Endothelial cell of umbilical vein (primary cell): ENCODE results near the gene FANK1. TPM values are rescaled to one million over a fixed set of nuclear protein-coding genes. Genes with fewer than 3 reads are reported as not detected.
"Not testable (repeated sequence)": the region's sequence is repeated elsewhere in the genome, so short reads cannot be mapped to it uniquely, and the experiment has no call there.

Experiments
- BruUV-seq: library from RNA; stranded (reverse); fragments of 400-500 nt; replicated peaks from 2 replicates; lab custom pipeline; 2021; lab: Mats Ljungman, UMichigan
- CTCF ChIA-PET: fragments of 300-600, 350-600 bp; sonication (Branson Sonifier 250); formaldehyde crosslinking; loops from one replicate; lab custom pipeline; 2021; ENCODE audit warnings: antibody characterized with exemption, inconsistent platforms; lab: Charles Lee
- POLR2A ChIA-PET: fragments of 300-600, 350-600 bp; sonication (Branson Sonifier 250); formaldehyde crosslinking; loops from one replicate; lab custom pipeline; 2021; ENCODE audit warnings: antibody characterized with exemption, inconsistent platforms; lab: Charles Lee
- DNase-seq: peaks from one replicate; pipeline ENCODE4 v3.0.0-alpha.2; 2011; ENCODE audit warnings: low read depth, low spot score
- FAIRE-seq: peaks from 2 replicates; lab custom pipeline; 2011; peaks lifted over from hg19 to GRCh38; lab: Jason Lieb, UNC
- H2AFZ ChIP-seq: 2 replicates; pipeline ENCODE4 v1.6.0; 2012; ENCODE audit warnings: low read depth, low read length, control low read depth, inconsistent platforms
- H3K27ac ChIP-seq: 2 replicates; pipeline ENCODE4 v1.5.1; 2011; ENCODE audit warnings: low read depth, mild to moderate bottlenecking, control low read depth, low read length, moderate library complexity; ENCODE audit not compliant: insufficient read depth
- H3K27me3 ChIP-seq, 2 experiments: 2 replicates each; pipeline versions ENCODE4 v1.6.0 to v1.6.1; 2011; ENCODE audit warnings: low read length in 2 of 2, mixed read lengths in 1 of 2; ENCODE audit not compliant: control insufficient read depth in 2 of 2, insufficient read depth in 2 of 2
- H3K36me3 ChIP-seq, 2 experiments: 2 replicates in 1 of 2; 3 replicates in 1 of 2; pipeline ENCODE4 v1.5.1; 2011; ENCODE audit warnings: low read length in 2 of 2, mild to moderate bottlenecking in 1 of 2, moderate library complexity in 1 of 2; ENCODE audit not compliant: control insufficient read depth in 2 of 2, insufficient read depth in 2 of 2; ENCODE audit errors: extremely low read depth in 1 of 2
- H3K4me1 ChIP-seq: 3 replicates; pipeline ENCODE4 v1.5.1; 2011; ENCODE audit warnings: mild to moderate bottlenecking, low read length; ENCODE audit not compliant: control insufficient read depth, insufficient read depth; ENCODE audit errors: extremely low read depth
- H3K4me2 ChIP-seq: 2 replicates; pipeline ENCODE4 v1.6.1; 2011; ENCODE audit warnings: low read length, control low read depth, mixed read lengths; ENCODE audit not compliant: insufficient read depth
- H3K4me3 ChIP-seq, 3 experiments: fragments of 200-600 bp in 1 of 3; sonication (generic), shearing (Covaris generic) in 1 of 3; replicated peaks in 1 of 3; 2 replicates each; pipeline ENCODE4 v1.5.1; 2011 to 2016; ENCODE audit warnings: control low read depth in 3 of 3, low read length in 3 of 3, mild to moderate bottlenecking in 2 of 3, inconsistent platforms in 1 of 3, low read depth in 1 of 3, moderate library complexity in 1 of 3; ENCODE audit not compliant: insufficient read depth in 1 of 3
- H3K79me2 ChIP-seq: 2 replicates; pipeline ENCODE4 v1.6.0; 2012; ENCODE audit warnings: low read length, inconsistent platforms; ENCODE audit not compliant: control insufficient read depth, insufficient read depth
- H3K9ac ChIP-seq: replicated peaks from 2 replicates; pipeline ENCODE3; 2011; ENCODE audit warnings: low read length, control low read depth; ENCODE audit not compliant: insufficient read depth; ENCODE audit errors: extremely low read depth
- H3K9me1 ChIP-seq: replicated peaks from 3 replicates; pipeline ENCODE4 v1.6.0; 2011; ENCODE audit warnings: mild to moderate bottlenecking, low read length; ENCODE audit not compliant: control insufficient read depth, insufficient read depth; ENCODE audit errors: extremely low read depth
- H3K9me3 ChIP-seq: replicated peaks from 2 replicates; pipeline ENCODE4 v1.5.1; 2012; ENCODE audit warnings: low read length, inconsistent platforms; ENCODE audit not compliant: control insufficient read depth, insufficient read depth
- H4K20me1 ChIP-seq: replicated peaks from 2 replicates; pipeline ENCODE3; 2011; ENCODE audit warnings: mild to moderate bottlenecking, low read length; ENCODE audit not compliant: control insufficient read depth, insufficient read depth; ENCODE audit errors: extremely low read depth
- CTCF ChIP-seq, 2 donors: IDR thresholded peaks; 1 replicate in 1 of 2; 2 replicates in 1 of 2; pipeline ENCODE4 v1.5.1; 2011; ENCODE audit warnings: low read length in 2 of 2, mild to moderate bottlenecking in 2 of 2, moderate library complexity in 2 of 2, control low read depth in 1 of 2, inconsistent platforms in 1 of 2, low read depth in 1 of 2; ENCODE audit not compliant: insufficient read depth in 1 of 2; ENCODE audit errors: extremely low read depth in 1 of 2
- EZH2 ChIP-seq: IDR thresholded peaks from 2 replicates; pipeline ENCODE4 v1.6.1; 2012; ENCODE audit warnings: borderline replicate concordance, low read depth, mild to moderate bottlenecking, moderate library complexity, low read length, inconsistent platforms; ENCODE audit not compliant: severe bottlenecking
- FOS ChIP-seq: IDR thresholded peaks from 2 replicates; pipeline ENCODE4 v1.6.1; 2011; ENCODE audit warnings: mild to moderate bottlenecking, low read length, moderate library complexity, borderline replicate concordance; ENCODE audit not compliant: insufficient read depth
- POLR2A ChIP-seq: IDR thresholded peaks from 2 replicates; pipeline ENCODE4 v1.6.1; 2012; ENCODE audit warnings: low read depth, mild to moderate bottlenecking, control low read depth, low read length
- POLR2AphosphoS5 ChIP-seq: IDR thresholded peaks from 2 replicates; pipeline ENCODE4 v1.6.1; 2012; ENCODE audit warnings: low read depth, mild to moderate bottlenecking, control low read depth, low read length, moderate library complexity; ENCODE audit not compliant: insufficient read depth
- dilution Hi-C: fragments of 300-500 bp; cut with MboI; formaldehyde crosslinking; loops from one replicate; pipeline ENCODE4 v1.15.0; 2019; ENCODE audit warnings: low sequenced_read_pairs; ENCODE audit not compliant: extremely low pct_ligation_motif_present
- intact Hi-C: fragments of 100-400 bp; cut with micrococcal nuclease; formaldehyde crosslinking; loops from one replicate; pipeline ENCODE4 v1.10.0; 2022
- polyA plus RNA-seq, 4 experiments: library from polyadenylated mRNA; depleted of rRNA in 3 of 4; stranded (reverse) in 3 of 4; unstranded in 1 of 4; fragments of >200 nt; gene quantifications; 2 replicates each; pipeline versions ENCODE4 v1.2.1 to v1.2.3, GENCODE V29; 2011 to 2012; ENCODE audit warnings: missing spikeins in 1 of 4
- total RNA-seq: library from RNA; stranded (reverse); gene quantifications from 2 replicates; pipeline ENCODE4 v1.2.3, GENCODE V29; 2021
- TF ChIP-seq, protein P1 (sequence below): IDR thresholded peaks from 2 replicates; pipeline ENCODE4 v1.6.1; 2011; ENCODE audit not compliant: insufficient read depth, insufficient read length

FANK1 gene
- total and polyA plus RNA-seq, 2 donors (not counting 3 experiments of a cell fraction or from before 2014, with no cell fraction given), result 1.6 to 1.9 TPM

GRCh38 chr10:125911990-125912389, 15.6 kb downstream of the FANK1 start:
- no peak overlapping the region for H3K27ac ChIP-seq
- no peak overlapping the region for H3K4me3 ChIP-seq
- H3K79me2 ChIP-seq, result no peaks in the 10 kb centered on the region
- no peak overlapping the region for H3K9ac ChIP-seq
- no peak overlapping the region for H2AFZ ChIP-seq
- CTCF ChIA-PET, result no interaction called here
- no peaks in the 10 kb centered on the region for H3K36me3 ChIP-seq
- no peaks in the 10 kb centered on the region for H4K20me1 ChIP-seq
- BruUV-seq, result no TSS peak
- DNase-seq, result no peak
- no peaks in the 10 kb centered on the region for H3K27me3 ChIP-seq
- H3K9me3 ChIP-seq, result no peaks in the 10 kb centered on the region
- no peak for FAIRE-seq
- dilution Hi-C loops, result no loop called here
- intact Hi-C loops, result no loop called here
- POLR2A ChIA-PET, result no interaction called here
- H3K4me2 ChIP-seq, result no peak overlapping the region
- no peaks in the 10 kb centered on the region for H3K9me1 ChIP-seq
- no peak for TF ChIP-seq POLR2AphosphoS5
- no peak for TF ChIP-seq FOS
- TF ChIP-seq CTCF (IDR thresholded peaks at IDR 0.05; ENCODE audit: extremely low read depth in 1 of 2, insufficient read depth in 1 of 2, low read depth in 1 of 2, low read length in 2 of 2), result no peak
- TF ChIP-seq EZH2, result no peak
- TF ChIP-seq, protein P1, sequence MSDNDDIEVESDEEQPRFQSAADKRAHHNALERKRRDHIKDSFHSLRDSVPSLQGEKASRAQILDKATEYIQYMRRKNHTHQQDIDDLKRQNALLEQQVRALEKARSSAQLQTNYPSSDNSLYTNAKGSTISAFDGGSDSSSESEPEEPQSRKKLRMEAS, result no peak
- no peak for TF ChIP-seq POLR2A
- H3K4me1 ChIP-seq, result no peaks in the 10 kb centered on the region

- H3K9me3 ChIP-seq, POLR2A ChIA-PET, CTCF ChIA-PET: not testable (repeated sequence)
Measured at GRCh38 chr10:125913277-125913676, 16.9 kb downstream of the FANK1 start.

More at GRCh38 chr10:125913277-125913676, 16.9 kb downstream of the FANK1 start:
- H3K27me3 ChIP-seq, H3K79me2 ChIP-seq, DNase-seq, H4K20me1 ChIP-seq, H3K4me3 ChIP-seq, FAIRE-seq, BruUV-seq, H3K4me2 ChIP-seq, H3K27ac ChIP-seq, H3K4me1 ChIP-seq, H3K9me1 ChIP-seq, H2AFZ ChIP-seq, H3K9ac ChIP-seq, dilution Hi-C loops, intact Hi-C loops, H3K36me3 ChIP-seq: not testable (repeated sequence)
